ENCODE results near the gene OR6K3. TPM values are rescaled to one million over a fixed set of nuclear protein-coding genes. Genes with fewer than 3 reads are reported as not detected.
"Not testable (repeated sequence)": the region's sequence is repeated elsewhere in the genome, so short reads cannot be mapped to it uniquely, and the experiment has no call there.

Gene OR6K3
- total RNA-seq, 8 experiments from 2014 or later, result 0.32 to 0.81 (median 0.54) TPM; not detected in 5

DNA sequence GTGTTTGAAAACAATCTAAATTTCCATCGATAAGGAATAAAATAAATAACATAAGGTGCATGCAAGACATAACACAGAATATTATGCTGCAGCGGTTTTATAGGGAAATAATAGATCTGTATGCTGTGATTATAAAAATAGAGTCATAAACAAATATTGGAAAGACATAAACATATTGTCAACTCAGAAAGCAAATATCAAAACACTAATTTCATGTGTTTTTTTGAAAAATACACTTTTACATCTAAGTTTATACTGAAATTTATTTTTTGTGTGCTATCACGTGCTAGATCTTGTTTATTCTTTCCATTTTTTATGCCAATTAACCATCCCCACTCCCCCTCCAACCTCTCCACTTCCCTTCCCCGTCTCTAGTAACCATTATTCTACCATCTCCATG, 9.4 kb downstream of the OR6K3 start:
- Histone ChIP-seq H3K27ac (no peak overlapping the region), H3K4me3 (no peak overlapping the region), H3K4me1 (replicated peaks in 1 of 2) (no peaks in the 10 kb centered on the region)
- WGBS, 10 experiments, result 0 to 82% (median 56%) methylated on average over 2 to 4 of the region's 4 CpGs
- no peak for ATAC-seq (replicated peaks in 6 of 8)
- in situ Hi-C loops (cut with MboI; ENCODE audit: low pct_unique_long_range_greater_than_20kb in 2 of 9, low sequenced_read_pairs in 9 of 9, unreplicated experiment in 9 of 9), result no loop called here

DNA sequence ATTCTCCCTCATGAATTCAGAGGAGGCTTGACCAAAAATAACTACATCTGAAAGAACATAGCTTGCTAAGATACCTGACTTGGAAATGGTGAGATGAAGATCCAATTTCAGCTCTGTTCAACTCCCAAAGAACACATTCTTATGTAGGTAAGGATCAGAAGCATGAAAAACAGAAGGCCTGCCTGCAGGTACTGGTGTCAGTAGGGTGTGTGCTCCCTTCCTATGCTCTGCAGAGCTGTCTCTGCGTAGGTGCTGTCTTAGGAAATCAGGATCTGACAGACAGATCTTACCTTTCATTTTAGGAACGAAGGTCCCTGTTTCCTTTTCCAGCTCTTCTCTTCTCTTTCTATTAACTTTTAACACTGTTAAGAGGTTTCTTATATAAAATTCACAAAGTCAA, 14.4 kb downstream of the OR6K3 start:
- no peak overlapping the region for H3K27ac ChIP-seq
- in situ Hi-C loops (cut with MboI; ENCODE audit: low pct_unique_long_range_greater_than_20kb in 2 of 9, low sequenced_read_pairs in 9 of 9, unreplicated experiment in 9 of 9), result no loop called here
- 0 to 75% (median 27%) methylated on average over 1 to 2 of the region's 2 CpGs; no CpG with 5 or more reads in 4 of the 10 experiments for WGBS, 10 experiments
- no peak overlapping the region for H3K4me3 ChIP-seq
- no peak for ATAC-seq (replicated peaks in 6 of 8)
- H3K4me1 ChIP-seq (replicated peaks in 1 of 2), result no peaks in the 10 kb centered on the region

DNA sequence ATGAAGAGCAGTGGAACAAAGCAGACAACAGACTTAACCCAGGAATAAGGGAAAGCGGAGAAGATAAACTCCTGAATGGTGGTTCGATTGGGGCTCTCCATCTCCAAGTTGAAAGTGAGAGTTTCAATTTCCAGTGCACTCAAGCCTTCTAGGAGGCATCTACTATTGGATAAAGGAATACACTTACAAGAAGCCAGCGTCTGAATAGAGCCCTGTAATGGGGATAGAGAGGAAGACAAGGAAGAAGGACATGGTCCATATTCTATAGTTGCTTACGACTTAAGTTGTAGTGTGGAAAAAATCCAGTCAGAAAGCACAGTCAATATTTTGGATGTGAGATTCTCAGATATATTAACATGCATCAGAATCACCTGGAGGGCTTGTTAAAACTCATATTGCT, 20.0 kb downstream of the OR6K3 start, which contains the start of gene OR6K2:
OR6K2 (minus strand) TSS at position 101 of the 400 bp plus-strand sequence; CDS start at position 101, 0 bp downstream.
- in situ Hi-C loops (cut with MboI; ENCODE audit: low pct_unique_long_range_greater_than_20kb in 2 of 9, low sequenced_read_pairs in 9 of 9, unreplicated experiment in 9 of 9), result no loop called here
- H3K4me3 ChIP-seq, result no peak within 1 kb of the TSS
- H3K4me1 ChIP-seq (replicated peaks in 1 of 2), result no peaks in the 10 kb centered on the region
- H3K27ac ChIP-seq, result no peak within 1 kb of the TSS
- 6 to 93% (median 69%) methylated on average over 3 to 4 of the region's 4 CpGs; no CpG with 5 or more reads in 1 of the 10 experiments for WGBS, 10 experiments
- no peak for ATAC-seq (replicated peaks in 6 of 8)

DNA sequence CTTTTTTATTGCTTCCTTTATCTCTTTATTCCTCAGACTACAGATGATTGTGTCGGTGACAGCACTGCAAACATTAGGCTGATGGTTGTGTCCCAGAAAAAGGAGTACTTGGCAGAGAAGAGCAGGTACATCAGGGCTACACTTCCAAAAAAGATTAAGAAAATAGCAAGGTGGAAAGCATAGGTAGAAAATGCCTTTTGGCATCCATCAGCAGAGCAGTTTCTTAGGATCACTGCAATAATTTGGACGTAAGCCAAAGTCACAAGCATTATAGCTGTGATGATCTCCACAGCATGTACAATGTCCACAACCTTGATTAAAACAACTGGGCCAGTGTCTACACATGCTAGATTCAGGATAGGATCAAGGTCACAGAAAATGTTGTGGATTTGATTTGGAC, 25.9 kb downstream of the OR6K3 start:
- in situ Hi-C loops (cut with MboI; ENCODE audit: low pct_unique_long_range_greater_than_20kb in 2 of 9, low sequenced_read_pairs in 9 of 9, unreplicated experiment in 9 of 9), result no loop called here
- WGBS, 10 experiments, result 7 to 100% (median 87%) methylated on average over 1 to 2 of the region's 2 CpGs
- H3K27ac ChIP-seq, result no peak overlapping the region
- H3K4me1 ChIP-seq (replicated peaks in 1 of 2), result no peaks in the 10 kb centered on the region
- no peak overlapping the region for H3K4me3 ChIP-seq
- ATAC-seq (replicated peaks in 6 of 8), result no peak

DNA sequence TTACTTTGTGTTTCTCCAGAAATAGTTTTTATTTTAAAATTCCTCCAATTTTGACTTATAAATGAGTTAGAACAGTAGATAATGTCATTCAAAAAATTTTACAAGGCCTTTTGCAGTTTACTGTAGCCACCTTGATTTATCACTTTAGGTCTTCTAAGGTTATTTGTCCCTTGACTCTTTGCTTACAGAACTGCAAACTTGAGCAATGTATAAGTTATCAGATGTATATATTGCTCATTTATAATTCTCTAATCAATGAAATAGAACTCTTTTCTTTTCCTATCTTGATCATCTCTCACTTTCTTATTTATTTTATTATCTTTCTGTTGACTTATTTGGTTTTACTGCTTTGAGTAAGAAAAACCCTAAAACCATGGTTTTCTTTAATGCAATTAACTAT, 28.2 kb downstream of the OR6K3 start:
- no peak for ATAC-seq (replicated peaks in 6 of 8)
- Histone ChIP-seq H3K27ac (no peak overlapping the region), H3K4me3 (no peak overlapping the region), H3K4me1 (replicated peaks in 1 of 2) (no peaks in the 10 kb centered on the region)
- in situ Hi-C loops (cut with MboI; ENCODE audit: low pct_unique_long_range_greater_than_20kb in 2 of 9, low sequenced_read_pairs in 9 of 9, unreplicated experiment in 9 of 9), result no loop called here

DNA sequence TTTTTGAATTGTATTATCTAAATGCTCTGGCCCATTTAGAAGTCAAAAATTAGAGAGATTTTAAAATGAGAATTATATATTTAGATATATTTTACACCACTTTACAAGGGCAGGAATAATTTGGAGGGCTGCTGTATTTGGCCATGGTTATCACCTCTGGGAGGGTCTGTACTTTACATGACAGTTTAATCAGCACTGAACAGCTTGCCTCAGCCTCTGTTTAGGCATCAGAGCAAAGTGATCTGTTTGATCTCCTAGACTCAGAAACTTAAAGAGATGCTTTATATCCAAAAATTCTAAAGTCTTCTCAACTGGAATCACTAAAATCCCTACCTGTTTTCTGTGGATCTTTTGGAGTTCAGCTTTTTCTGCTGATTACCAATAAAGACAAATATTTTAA, 28.6 kb downstream of the OR6K3 start:
- H3K4me3 ChIP-seq, result no peak overlapping the region
- ATAC-seq (replicated peaks in 6 of 8), result no peak
- in situ Hi-C loops (cut with MboI; ENCODE audit: low pct_unique_long_range_greater_than_20kb in 2 of 9, low sequenced_read_pairs in 9 of 9, unreplicated experiment in 9 of 9), result no loop called here

DNA sequence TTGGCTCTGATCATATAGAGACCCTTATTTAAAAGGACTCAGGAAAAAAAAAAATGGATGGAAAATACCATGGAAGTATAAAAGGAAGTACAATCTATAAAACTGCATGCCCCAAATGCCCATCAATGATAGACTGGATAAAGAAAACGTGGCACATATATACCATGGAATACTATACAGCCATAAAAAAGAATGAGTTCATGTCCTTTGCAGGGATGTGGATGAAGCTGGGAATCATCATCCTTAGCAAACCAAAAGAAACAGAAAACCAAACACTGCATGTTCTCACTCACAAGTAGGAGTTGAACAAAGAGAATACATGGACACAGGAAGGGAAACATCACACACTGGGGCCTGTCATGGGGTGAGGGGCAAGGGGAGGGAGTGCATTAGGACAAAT, 29.4 kb downstream of the OR6K3 start:
- H3K27ac ChIP-seq; ATAC-seq (replicated peaks in 6 of 8); H3K4me3 ChIP-seq; in situ Hi-C loops (cut with MboI; ENCODE audit: low pct_unique_long_range_greater_than_20kb in 2 of 9, low sequenced_read_pairs in 9 of 9, unreplicated experiment in 9 of 9); H3K4me1 ChIP-seq (replicated peaks in 1 of 2): not testable (repeated sequence)
- 0 to 64% (median 40%) methylated on average over 1 of the region's 1 CpG; no CpG with 5 or more reads in 3 of the 10 experiments for WGBS, 10 experiments

More for the DNA sequence above, 28.6 kb downstream of the OR6K3 start:
- Histone ChIP-seq H3K27ac (no peak overlapping the region), H3K4me1 (replicated peaks in 1 of 2) (no peaks in the 10 kb centered on the region)

DNA sequence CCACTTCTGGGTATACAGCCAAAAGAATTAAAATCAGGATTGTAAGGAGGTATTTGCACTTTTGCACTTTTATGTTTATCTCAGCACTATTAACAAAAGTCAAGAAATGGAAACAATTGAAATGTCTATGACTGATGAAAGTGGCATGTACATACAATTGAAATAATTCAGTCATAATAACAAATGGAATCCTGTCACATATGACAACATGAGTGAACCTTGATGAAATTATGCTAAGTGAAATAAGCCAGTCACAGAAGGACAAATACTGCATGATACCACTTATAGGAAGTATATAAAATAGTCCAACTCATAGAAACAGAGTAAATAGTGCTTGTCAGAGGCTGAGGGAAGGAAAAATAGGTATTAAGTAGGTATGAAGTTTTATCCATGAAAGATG, 30.6 kb downstream of the OR6K3 start:
- no peaks in the 10 kb centered on the region for H3K4me1 ChIP-seq (replicated peaks in 1 of 2)
- no peak overlapping the region for H3K4me3 ChIP-seq
- H3K27ac ChIP-seq, result no peak overlapping the region
- ATAC-seq (replicated peaks in 6 of 8), result no peak
- in situ Hi-C loops (cut with MboI; ENCODE audit: low pct_unique_long_range_greater_than_20kb in 2 of 9, low sequenced_read_pairs in 9 of 9, unreplicated experiment in 9 of 9), result no loop called here

DNA sequence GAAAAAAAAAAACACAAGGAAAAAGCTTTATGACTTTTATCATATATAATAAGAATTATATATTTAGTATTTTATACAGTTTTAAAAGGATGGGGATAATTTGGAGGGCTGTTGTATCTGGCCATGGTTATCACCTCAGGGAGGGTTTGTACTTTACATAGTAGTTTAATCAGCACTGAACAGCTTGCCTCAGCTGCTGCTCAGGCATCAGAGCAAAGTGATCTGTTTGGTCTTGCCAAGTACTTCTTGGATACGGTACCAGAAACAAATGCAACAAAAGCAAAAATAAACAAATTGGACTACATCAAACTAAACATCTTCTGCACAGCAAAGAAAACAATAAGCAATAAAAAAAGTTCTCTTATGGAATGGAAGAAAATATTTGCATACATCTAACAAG, 31.4 kb downstream of the OR6K3 start:
- H3K4me1 ChIP-seq (replicated peaks in 1 of 2), result no peaks in the 10 kb centered on the region
- WGBS, 10 experiments, result 0 to 100% (median 76%) methylated on average over 1 of the region's 1 CpG; no CpG with 5 or more reads in 2 of the 10 experiments
- no peak overlapping the region for H3K27ac ChIP-seq
- in situ Hi-C loops (cut with MboI; ENCODE audit: low pct_unique_long_range_greater_than_20kb in 2 of 9, low sequenced_read_pairs in 9 of 9, unreplicated experiment in 9 of 9), result no loop called here
- ATAC-seq (replicated peaks in 6 of 8), result no peak
- H3K4me3 ChIP-seq, result no peak overlapping the region

DNA sequence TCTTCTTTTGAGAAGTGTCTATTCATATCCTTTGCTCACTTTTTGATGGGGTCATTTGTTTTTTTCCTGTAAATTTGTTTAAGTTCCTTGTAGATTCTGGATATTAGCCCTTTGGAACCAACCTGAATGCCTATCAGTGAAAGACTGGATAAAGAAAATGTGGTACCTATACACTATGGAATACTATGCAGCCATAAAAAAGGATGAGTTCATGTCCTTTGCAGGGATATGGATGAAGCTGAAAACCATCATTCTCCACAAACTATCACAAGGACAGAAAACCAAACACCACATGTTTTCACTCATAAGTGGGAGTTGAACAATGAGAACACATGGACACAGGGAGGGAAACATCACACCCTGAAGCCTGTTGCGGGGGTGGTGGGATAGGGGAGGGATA, 32.2 kb downstream of the OR6K3 start:
- ATAC-seq (replicated peaks in 6 of 8); in situ Hi-C loops (cut with MboI; ENCODE audit: low pct_unique_long_range_greater_than_20kb in 2 of 9, low sequenced_read_pairs in 9 of 9, unreplicated experiment in 9 of 9); H3K4me3 ChIP-seq; H3K27ac ChIP-seq; H3K4me1 ChIP-seq (replicated peaks in 1 of 2): not testable (repeated sequence)
- 0 to 100% (median 83%) methylated on average over 1 of the region's 1 CpG; no CpG with 5 or more reads in 6 of the 10 experiments for WGBS, 10 experiments

DNA sequence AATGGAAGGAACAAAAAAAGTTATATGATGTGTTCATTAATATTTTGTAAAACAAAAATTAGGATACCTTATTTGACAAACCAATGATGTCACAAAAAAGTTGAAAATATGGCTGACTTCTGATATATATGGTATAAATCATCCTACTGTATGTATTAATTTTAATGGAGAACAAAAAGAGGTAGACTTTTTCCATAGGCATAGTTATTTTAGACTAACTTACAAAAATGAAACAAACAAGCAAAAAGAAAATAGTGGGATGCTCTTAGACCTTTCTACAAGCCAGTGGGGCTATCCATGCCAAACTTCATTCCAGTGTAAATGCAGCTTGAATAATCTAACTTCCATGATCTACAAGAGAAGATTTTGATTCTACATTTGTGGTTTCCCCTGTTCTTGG, 33.5 kb downstream of the OR6K3 start:
- H3K4me1 ChIP-seq (replicated peaks in 1 of 2), result no peaks in the 10 kb centered on the region
- in situ Hi-C loops (cut with MboI; ENCODE audit: low pct_unique_long_range_greater_than_20kb in 2 of 9, low sequenced_read_pairs in 9 of 9, unreplicated experiment in 9 of 9), result no loop called here
- no peak overlapping the region for H3K27ac ChIP-seq
- no peak for ATAC-seq (replicated peaks in 6 of 8)
- H3K4me3 ChIP-seq, result no peak overlapping the region

DNA sequence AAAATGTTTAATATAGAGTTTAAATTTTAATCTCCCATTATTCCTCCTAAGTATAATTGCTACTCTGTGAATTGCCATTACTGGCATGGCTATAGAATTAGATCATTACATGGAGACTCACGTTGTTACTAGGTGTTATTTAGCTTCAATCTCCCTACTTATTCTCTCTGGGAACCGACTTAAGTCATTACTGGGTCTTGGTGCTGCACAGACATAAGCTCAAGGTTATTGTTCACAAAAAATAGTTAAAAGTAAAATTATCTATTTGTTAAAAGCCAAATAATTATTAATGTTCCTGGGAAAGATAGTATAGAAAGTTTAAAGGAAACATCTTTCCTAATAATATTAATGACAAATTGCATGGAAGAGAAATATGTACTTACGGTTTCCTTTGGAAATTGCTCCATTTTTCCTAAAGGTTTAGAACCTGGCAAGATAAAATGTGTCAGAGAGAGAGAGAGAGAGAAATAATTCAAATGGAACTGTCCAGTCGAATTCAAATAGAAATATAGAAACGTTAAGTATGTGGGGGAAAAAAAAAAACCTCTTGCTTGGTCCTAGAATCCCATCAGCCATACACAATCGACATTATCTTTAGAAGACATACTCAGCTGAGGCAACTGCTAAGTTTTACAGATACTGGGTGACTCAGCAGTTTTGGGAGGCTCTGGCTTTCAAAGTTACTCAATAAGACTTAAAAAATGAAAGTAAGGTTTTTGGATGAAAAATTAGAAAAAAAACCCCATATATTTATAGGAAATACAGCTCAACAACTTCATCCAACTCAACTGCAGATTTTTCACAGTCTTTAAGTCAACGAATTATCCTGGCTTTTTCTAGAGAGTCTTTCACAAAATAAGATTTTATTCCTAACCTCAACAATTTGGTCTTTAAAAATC, 34.2 kb downstream of the OR6K3 start, which contains the start of gene SPTA1:
SPTA1 (minus strand) TSS at position 605 of the 899 bp plus-strand sequence; CDS start at position 407, 198 bp downstream.
- Histone ChIP-seq H3K27ac (no peak within 1 kb of the TSS), H3K4me3 (no peak within 1 kb of the TSS), H3K4me1 (replicated peaks in 1 of 2) (no peaks in the 10 kb centered on the region)
- 0 to 85% (median 65%) methylated on average over 2 to 7 of the region's 7 CpGs for WGBS, 10 experiments
- peak in 2 of 8 experiments; percentile 28 to 33 for ATAC-seq (replicated peaks in 6 of 8)
- in situ Hi-C loops (cut with MboI; ENCODE audit: low pct_unique_long_range_greater_than_20kb in 2 of 9, low sequenced_read_pairs in 9 of 9, unreplicated experiment in 9 of 9), result no loop called here

DNA sequence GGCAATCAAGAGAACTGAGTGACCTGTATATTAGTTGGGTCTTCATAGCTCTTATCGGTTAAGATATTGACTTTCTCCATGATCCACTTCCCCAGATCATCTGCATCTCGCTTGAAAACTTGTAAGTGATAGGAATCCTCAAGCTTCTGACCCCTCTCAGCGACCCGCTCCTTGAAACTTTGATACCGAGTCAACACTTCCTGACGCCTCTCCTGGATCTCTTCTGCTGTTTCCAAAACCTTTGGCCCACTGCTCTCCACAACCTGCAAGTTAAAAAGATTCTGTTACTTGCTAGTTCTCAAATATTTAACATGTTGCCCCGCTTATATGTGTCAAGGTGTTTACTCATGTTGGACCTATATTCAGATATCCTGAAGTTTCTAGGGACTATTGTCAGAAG, 35.4 kb downstream of the OR6K3 start:
- Histone ChIP-seq H3K27ac (no peak overlapping the region), H3K4me3 (no peak overlapping the region), H3K4me1 (replicated peaks in 1 of 2) (no peaks in the 10 kb centered on the region)
- 0 to 83% (median 64%) methylated on average over 1 to 7 of the region's 7 CpGs for WGBS, 10 experiments
- in situ Hi-C loops (cut with MboI; ENCODE audit: low pct_unique_long_range_greater_than_20kb in 2 of 9, low sequenced_read_pairs in 9 of 9, unreplicated experiment in 9 of 9), result no loop called here
- ATAC-seq (replicated peaks in 6 of 8), result no peak

DNA sequence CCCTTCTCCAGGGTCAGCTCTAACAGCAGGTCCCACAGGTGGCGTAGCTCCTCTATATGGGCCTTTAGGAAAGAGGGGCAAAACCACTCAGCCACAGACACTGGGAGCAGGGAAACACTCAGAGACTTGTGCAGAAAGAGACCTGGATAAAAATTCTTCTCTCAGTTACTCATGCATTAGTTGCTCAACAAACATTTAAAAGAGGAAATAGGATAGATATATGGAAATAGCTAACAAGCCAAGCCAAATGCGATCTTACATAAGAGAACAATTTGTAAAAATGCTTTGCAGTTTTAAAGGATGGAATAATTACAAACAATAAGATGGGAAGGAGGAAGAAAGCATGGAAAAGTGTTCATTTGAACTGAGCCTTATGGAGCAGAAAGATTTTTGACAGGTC, 38.9 kb downstream of the OR6K3 start:
- Histone ChIP-seq H3K27ac (no peak overlapping the region), H3K4me1 (replicated peaks in 1 of 2) (no peaks in the 10 kb centered on the region), H3K4me3 (no peak overlapping the region)
- in situ Hi-C loops (cut with MboI; ENCODE audit: low pct_unique_long_range_greater_than_20kb in 2 of 9, low sequenced_read_pairs in 9 of 9, unreplicated experiment in 9 of 9), result no loop called here
- 0 to 100% (median 80%) methylated on average over 1 to 2 of the region's 2 CpGs; no CpG with 5 or more reads in 1 of the 10 experiments for WGBS, 10 experiments
- ATAC-seq (replicated peaks in 6 of 8), result no peak

All from motor neuron (in vitro differentiated cells).